Activated T-cell treated with anti-CD3 and anti-CD28 coated beads, Interleukin-2, amount 50 U/mL, for 48 hours (primary cell): ENCODE results near the gene NPHP4.
"Not testable (repeated sequence)": the region's sequence is repeated elsewhere in the genome, so short reads cannot be mapped to it uniquely, and the experiment has no call there.

Experiments
- DNase-seq, 2 experiments: peaks; one replicate each; pipeline ENCODE4 v3.0.0-alpha.2; 2020

Gene NPHP4

GRCh38 chr1:6023346-6023745, 31.1 kb upstream of the NPHP4 start:
- DNase-seq, result no peak

- no peak for DNase-seq
These were observed 30.0 kb upstream of the NPHP4 start for GRCh38 chr1:6022193-6022592.

- no peak for DNase-seq
These were observed 27.1 kb upstream of the NPHP4 start for GRCh38 chr1:6019166-6019845.

- not testable (repeated sequence) for DNase-seq
These were observed 25.4 kb upstream of the NPHP4 start for GRCh38 chr1:6017654-6018053.

- DNase-seq, result no peak
These were observed 24.1 kb upstream of the NPHP4 start for GRCh38 chr1:6016191-6016865.

- no peak for DNase-seq
These were observed 22.1 kb upstream of the NPHP4 start for GRCh38 chr1:6014130-6014999.

- DNase-seq, result no peak
These were observed 21.3 kb upstream of the NPHP4 start for GRCh38 chr1:6013491-6013890.

- DNase-seq, result no peak
These were observed 20.5 kb upstream of the NPHP4 start for GRCh38 chr1:6012529-6013318.

GRCh38 chr1:6011946-6012258, 19.7 kb upstream of the NPHP4 start:
- no peak for DNase-seq

GRCh38 chr1:6011161-6011945, 19.1 kb upstream of the NPHP4 start:
- DNase-seq, result no peak

- DNase-seq, result no peak
These were observed 18.3 kb upstream of the NPHP4 start for GRCh38 chr1:6010554-6010953.

- no peak for DNase-seq
These were observed 17.2 kb upstream of the NPHP4 start for GRCh38 chr1:6009120-6010040.

GRCh38 chr1:6008696-6009095, 16.5 kb upstream of the NPHP4 start:
- DNase-seq, result no peak

GRCh38 chr1:6008084-6008415, 15.8 kb upstream of the NPHP4 start:
- DNase-seq, result no peak

GRCh38 chr1:6007318-6008083, 15.3 kb upstream of the NPHP4 start:
- DNase-seq, result peak; percentile 53 to 70

- no peak for DNase-seq
These were observed 14.7 kb upstream of the NPHP4 start for GRCh38 chr1:6006882-6007281.

- DNase-seq, result no peak
These were observed 13.2 kb upstream of the NPHP4 start for GRCh38 chr1:6005276-6005917.

GRCh38 chr1:6004412-6005123, 12.3 kb upstream of the NPHP4 start:
- DNase-seq, result no peak
